Measurements from ENCODE around the gene TMEM238L.

DNA sequence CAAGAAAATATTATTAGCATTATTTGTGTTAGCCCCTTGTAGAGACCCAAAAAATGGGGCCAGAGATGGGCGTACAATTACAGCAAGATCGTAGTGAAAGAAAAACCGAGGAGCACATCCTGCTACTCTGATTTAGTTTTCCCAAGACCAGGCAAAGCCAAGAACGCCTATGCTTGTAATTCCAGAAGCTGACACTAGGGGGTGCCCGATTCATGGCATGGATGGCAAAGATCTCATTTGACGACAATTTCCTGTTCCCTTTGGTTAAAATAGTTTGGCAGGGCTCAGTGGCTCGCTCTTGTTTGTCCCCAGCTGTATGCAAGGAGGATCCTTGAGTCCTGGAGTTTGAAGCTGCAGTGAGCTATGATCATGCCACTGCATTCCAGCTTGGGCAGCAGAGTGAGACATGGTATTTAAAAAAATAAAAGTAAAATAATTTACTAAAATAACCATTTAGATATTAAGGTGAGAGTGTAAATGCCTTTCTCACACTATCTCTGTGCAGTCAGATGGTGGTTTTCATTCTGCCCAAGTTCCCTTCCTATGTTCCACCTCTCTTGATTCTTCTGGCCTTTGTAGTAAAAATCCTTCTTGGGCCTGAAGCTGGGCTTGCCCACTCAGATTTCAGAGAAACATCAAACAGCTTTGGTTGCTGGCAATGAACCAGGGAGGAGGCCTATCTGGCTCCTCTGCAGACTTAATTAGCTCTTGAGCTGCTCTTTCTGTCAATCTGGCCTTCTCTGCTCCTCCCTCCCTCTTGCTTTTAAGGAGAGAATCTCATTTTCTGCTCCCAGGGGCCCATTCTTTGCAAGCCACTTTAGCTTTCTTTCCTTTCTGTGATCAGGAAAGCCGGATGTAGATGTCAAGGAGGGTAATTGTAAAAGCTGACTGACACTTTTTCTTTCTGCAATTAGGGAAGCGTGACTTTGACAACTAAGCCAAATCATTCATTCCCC, 31.2 kb downstream of the TMEM238L start:
- TF ChIP-seq POLR2A (IDR thresholded peaks at IDR 0.05; ENCODE audit: low read length), result no peak
- TF ChIP-seq GATA1 (IDR thresholded peaks at IDR 0.05; ENCODE audit: low read depth, low read length), result no peak

Measured in erythroblast (primary cell).